Measurements from ENCODE around the gene FBXL13. TPM values are rescaled to one million over a fixed set of nuclear protein-coding genes. Genes with fewer than 3 reads are reported as not detected.
"Not testable (repeated sequence)": the region's sequence is repeated elsewhere in the genome, so short reads cannot be mapped to it uniquely, and the experiment has no call there.

Gene FBXL13
- total RNA-seq, 1 donor from 2014 or later, result 2.5 TPM

- intact Hi-C loops (cut with DNase I); DNase-seq (ENCODE audit: low spot score); ATAC-seq: not testable (repeated sequence)
Measured at GRCh38 chr7:103037823-103038739, 36.5 kb downstream of the FBXL13 start.

- DNase-seq (ENCODE audit: low spot score), result no peak
- intact Hi-C loops (cut with DNase I), result no loop called here
- ATAC-seq, result no peak
Measured at GRCh38 chr7:103037476-103037822, 37.1 kb downstream of the FBXL13 start.

GRCh38 chr7:103034318-103034717 is 40.3 kb downstream of the FBXL13 start:
- ATAC-seq; DNase-seq (ENCODE audit: low spot score); intact Hi-C loops (cut with DNase I): not testable (repeated sequence)

- ATAC-seq (no peak), DNase-seq (ENCODE audit: low spot score) (no peak)
- intact Hi-C loops (cut with DNase I), result no loop called here
Measured at GRCh38 chr7:103031781-103032180, 42.8 kb downstream of the FBXL13 start.

GRCh38 chr7:103031024-103031423 is 43.6 kb downstream of the FBXL13 start:
- no peak for ATAC-seq
- DNase-seq (ENCODE audit: low spot score), result no peak
- intact Hi-C loops (cut with DNase I), result no loop called here

- DNase-seq (ENCODE audit: low spot score) (no peak), ATAC-seq (no peak)
- intact Hi-C loops (cut with DNase I), result no loop called here
Measured at GRCh38 chr7:103025341-103025740, 49.3 kb downstream of the FBXL13 start.

- ATAC-seq; intact Hi-C loops (cut with DNase I): not testable (repeated sequence)
Measured at GRCh38 chr7:103023578-103023977, 51.0 kb downstream of the FBXL13 start.

GRCh38 chr7:103021490-103021889 is 53.1 kb downstream of the FBXL13 start:
- intact Hi-C loops (cut with DNase I); DNase-seq (ENCODE audit: low spot score); ATAC-seq: not testable (repeated sequence)

More at GRCh38 chr7:103023578-103023977, 51.0 kb downstream of the FBXL13 start:
- DNase-seq (ENCODE audit: low spot score), result not testable (repeated sequence)

- intact Hi-C loops (cut with DNase I); DNase-seq (ENCODE audit: low spot score); ATAC-seq: not testable (repeated sequence)
Measured at GRCh38 chr7:103020876-103021275, 53.7 kb downstream of the FBXL13 start.

GRCh38 chr7:103018295-103018694 is 56.3 kb downstream of the FBXL13 start:
- intact Hi-C loops (cut with DNase I); DNase-seq (ENCODE audit: low spot score); ATAC-seq: not testable (repeated sequence)

- DNase-seq (ENCODE audit: low spot score) (no peak), ATAC-seq (no peak)
- intact Hi-C loops (cut with DNase I), result no loop called here
Measured at GRCh38 chr7:103011650-103012049, 62.9 kb downstream of the FBXL13 start.

GRCh38 chr7:103010211-103010610 is 64.4 kb downstream of the FBXL13 start:
- ATAC-seq, result no peak
- DNase-seq (ENCODE audit: low spot score), result no peak
- intact Hi-C loops (cut with DNase I), result no loop called here

GRCh38 chr7:103009466-103010185 is 65.0 kb downstream of the FBXL13 start:
- intact Hi-C loops (cut with DNase I), result no loop called here
- no peak for DNase-seq (ENCODE audit: low spot score)
- ATAC-seq, result no peak

GRCh38 chr7:103003004-103003403 is 71.6 kb downstream of the FBXL13 start:
- DNase-seq (ENCODE audit: low spot score) (no peak), ATAC-seq (no peak)
- intact Hi-C loops (cut with DNase I), result no loop called here

- ATAC-seq, result no peak
- intact Hi-C loops (cut with DNase I), result no loop called here
Measured at GRCh38 chr7:103001210-103001609, 73.4 kb downstream of the FBXL13 start.

GRCh38 chr7:102996957-102997356 is 77.6 kb downstream of the FBXL13 start:
- intact Hi-C loops (cut with DNase I), result no loop called here
- ATAC-seq (no peak), DNase-seq (ENCODE audit: low spot score) (no peak)

More at GRCh38 chr7:103001210-103001609, 73.4 kb downstream of the FBXL13 start:
- DNase-seq (ENCODE audit: low spot score), result no peak

GRCh38 chr7:102995609-102996008 is 79.0 kb downstream of the FBXL13 start:
- ATAC-seq; intact Hi-C loops (cut with DNase I); DNase-seq (ENCODE audit: low spot score): not testable (repeated sequence)

GRCh38 chr7:102994567-102994966 is 80.0 kb downstream of the FBXL13 start:
- intact Hi-C loops (cut with DNase I), result no loop called here

GRCh38 chr7:102993718-102994029 is 80.9 kb downstream of the FBXL13 start:
- no peak for DNase-seq (ENCODE audit: low spot score)
- no peak for ATAC-seq
- intact Hi-C loops (cut with DNase I), result no loop called here

More at GRCh38 chr7:102994567-102994966, 80.0 kb downstream of the FBXL13 start:
- ATAC-seq (no peak), DNase-seq (ENCODE audit: low spot score) (no peak)
